ENCODE results near the gene LAMB4.

- no peak for TF ChIP-seq CTCF (conservative IDR thresholded peaks at IDR 0.05; ENCODE audit: low read length)
- TF ChIP-seq EZH2phosphoT487 (IDR thresholded peaks at IDR 0.05; ENCODE audit: borderline replicate concordance, low read depth, low read length), result no peak
Observed at GRCh38 chr7:108049962-108050361, 80.2 kb downstream of the LAMB4 start.

All from OCI-LY7 (cell line).